HG02623 (cell line): Measurements from ENCODE around the gene SERPINE1.
"Not testable (repeated sequence)": the region's sequence is repeated elsewhere in the genome, so short reads cannot be mapped to it uniquely, and the experiment has no call there.

Experiments
- ATAC-seq: cut with Tn5 transposase; IDR thresholded peaks from one replicate; pipeline ENCODE4 v1.9.1; 2021; ENCODE audit warnings: moderate library complexity; ENCODE audit not compliant: unreplicated experiment

Gene SERPINE1

DNA sequence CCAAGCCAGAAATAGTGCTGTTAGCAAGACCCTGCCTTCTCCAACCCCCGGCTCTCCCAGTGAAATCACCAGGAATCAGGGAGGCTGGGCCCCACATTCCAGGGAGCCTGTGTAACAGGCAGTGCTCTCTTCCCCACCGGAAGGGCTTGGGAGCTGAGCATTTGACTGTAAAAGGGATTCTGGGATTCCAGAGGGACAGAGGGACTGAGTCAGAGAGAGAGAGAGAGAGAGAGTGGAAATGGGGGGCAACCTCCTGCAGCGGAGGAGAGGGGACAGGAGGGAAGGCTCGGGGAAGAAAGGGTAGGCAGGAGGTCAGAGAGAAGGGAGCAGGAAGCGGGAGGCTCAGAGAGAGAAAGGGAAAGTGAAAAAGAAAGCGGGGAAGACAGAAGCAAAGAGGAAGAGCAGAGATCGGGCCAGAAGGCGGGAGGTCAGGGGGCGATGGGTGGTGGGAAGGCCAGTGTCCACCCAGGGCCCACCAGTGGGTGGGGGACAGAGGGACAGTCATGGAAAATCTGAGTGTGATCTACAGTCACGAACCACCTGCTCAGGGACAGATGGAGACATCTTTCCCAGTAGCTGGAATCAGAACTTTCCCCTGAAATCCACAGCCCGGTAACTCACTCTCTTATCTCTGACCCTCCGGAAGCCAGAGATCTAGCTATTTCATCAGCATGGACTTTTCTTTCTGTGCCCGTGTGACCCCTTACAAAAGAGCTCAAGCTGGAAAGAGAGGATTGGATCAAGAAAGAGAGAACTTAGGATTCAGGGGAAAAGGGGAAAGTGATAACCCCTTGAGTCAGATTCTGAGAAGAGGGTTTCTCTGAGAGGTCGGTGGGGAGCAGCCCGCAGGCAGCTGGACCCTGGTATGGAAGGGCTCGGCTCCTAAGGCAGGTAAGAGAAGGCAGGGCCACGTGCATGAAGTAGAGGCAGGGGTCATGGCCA, 4.6 kb upstream of the SERPINE1 start:
- no peak for ATAC-seq

DNA sequence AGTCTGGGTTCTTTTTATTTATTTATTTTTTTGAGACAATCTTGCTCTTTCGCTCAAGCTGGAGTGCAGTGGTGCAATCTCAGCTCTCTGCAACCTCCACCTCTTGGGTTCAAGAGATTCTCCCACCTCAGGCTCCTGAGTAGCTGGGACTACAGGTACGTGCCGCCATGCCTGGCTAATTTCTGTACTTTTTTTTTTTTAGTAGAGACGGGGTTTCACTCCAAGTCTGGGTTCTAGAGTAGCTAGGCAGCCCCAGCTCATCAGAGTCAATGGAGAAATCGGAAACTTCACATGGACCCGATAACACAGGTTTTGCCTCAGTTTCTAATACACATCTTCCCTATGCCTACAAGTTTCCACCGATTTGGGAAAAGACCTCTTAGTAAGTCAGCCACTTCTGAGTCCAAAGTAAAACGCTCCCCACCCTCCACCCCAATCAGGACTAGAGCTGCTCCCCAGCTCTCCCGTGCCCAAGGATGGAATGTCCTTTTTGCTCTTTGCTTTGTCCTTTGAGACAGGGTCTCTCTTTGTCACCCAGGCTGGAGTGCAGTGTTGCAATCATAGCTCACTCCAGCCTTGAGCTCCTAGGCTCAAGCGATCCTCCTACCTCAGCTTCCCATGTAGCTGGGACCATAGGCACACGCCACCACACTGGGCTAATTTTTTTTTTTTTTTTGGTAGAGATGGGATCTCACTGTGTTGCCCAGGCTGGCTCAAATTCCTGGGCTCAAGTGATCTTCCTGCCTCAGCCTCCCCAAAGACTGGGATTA, 3.8 kb upstream of the SERPINE1 start:
- no peak for ATAC-seq

DNA sequence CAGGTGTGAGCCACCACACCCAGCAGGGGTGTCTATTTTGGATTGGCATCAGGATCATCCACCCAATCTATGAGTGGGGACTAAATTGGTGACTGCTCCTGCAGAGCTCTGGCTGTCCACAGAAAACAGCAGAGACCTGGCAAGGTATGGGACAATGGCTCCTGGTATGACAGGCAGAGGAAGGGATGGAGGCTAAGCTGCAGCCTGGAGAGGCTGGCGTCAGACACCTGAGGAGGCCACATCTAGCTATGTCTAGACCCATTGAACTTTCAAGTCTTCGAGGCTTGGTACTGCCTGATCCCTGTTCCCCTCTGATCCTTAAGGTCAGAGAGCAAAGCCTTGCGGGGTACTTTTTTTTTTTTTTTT, 3.2 kb upstream of the SERPINE1 start:
- no peak for ATAC-seq

DNA sequence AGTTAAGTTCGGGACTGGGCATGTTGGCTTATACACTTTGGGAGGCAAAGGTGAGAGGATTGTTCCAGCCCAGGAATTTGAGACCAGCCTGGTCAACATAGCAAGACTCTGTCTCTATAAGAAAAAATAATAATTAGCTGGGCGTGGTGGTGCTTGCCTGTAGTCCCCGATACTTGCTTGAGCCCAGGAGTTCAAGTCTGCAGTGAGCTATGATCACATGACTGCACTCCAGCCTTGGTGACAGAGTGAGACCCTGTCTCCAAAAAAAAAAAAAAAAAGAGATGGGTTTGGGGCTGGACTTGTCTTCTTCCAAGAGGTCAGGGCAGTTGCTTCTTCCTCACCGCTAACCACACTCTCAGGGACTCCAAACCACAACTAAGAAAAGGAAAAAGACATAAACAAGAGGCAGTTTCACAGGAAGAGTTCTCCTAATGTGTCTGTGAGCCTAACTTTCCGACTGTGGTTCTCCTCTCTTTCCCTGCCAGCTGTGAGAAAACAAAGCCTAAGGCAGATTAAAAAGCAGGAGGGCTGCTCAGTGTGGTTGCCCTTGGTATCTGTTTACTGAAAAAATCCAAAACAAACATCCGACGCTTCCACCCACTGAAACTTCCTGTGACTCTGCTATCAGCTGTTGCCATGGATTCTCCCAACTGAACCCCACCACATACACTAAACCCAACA, 2.4 kb upstream of the SERPINE1 start:
- ATAC-seq, result no peak

DNA sequence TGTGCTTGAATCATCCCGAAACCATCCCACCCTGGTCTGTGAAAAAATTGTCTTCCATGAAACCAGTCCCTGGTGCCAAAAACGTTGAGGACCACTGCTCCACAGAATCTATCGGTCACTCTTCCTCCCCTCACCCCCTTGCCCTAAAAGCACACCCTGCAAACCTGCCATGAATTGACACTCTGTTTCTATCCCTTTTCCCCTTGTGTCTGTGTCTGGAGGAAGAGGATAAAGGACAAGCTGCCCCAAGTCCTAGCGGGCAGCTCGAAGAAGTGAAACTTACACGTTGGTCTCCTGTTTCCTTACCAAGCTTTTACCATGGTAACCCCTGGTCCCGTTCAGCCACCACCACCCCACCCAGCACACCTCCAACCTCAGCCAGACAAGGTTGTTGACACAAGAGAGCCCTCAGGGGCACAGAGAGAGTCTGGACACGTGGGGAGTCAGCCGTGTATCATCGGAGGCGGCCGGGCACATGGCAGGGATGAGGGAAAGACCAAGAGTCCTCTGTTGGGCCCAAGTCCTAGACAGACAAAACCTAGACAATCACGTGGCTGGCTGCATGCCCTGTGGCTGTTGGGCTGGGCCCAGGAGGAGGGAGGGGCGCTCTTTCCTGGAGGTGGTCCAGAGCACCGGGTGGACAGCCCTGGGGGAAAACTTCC, 784 bp upstream of the SERPINE1 start:
- no peak for ATAC-seq

DNA sequence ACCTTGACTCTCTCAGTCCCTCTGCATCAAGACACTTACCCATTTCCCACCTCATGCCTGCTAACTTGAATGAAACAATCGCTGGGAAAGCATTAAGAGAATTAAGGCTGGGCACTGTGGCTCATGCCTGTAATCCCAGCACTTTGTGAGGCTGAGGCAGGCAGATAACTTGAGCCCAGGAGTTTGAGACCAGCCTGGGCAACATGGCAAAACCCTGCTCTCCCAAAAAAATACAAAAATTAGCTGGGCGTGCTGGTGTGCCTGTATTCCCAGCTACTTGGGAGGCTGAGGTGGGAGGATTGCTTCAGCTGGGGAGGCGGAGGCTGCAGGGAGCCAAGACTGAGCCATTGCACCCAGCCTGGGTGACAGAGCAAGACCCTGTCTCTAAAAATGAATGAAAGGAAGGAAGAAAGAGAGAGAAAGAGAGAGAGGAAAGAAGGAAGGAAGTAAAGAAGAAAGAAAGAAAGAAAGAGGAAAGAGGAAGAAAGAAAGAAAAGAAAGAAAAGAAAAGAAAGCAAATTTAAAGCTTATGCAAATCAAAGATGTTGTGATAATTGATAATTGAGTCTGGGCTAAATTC, 646 bp downstream of the SERPINE1 start:
- ATAC-seq, result no peak

DNA sequence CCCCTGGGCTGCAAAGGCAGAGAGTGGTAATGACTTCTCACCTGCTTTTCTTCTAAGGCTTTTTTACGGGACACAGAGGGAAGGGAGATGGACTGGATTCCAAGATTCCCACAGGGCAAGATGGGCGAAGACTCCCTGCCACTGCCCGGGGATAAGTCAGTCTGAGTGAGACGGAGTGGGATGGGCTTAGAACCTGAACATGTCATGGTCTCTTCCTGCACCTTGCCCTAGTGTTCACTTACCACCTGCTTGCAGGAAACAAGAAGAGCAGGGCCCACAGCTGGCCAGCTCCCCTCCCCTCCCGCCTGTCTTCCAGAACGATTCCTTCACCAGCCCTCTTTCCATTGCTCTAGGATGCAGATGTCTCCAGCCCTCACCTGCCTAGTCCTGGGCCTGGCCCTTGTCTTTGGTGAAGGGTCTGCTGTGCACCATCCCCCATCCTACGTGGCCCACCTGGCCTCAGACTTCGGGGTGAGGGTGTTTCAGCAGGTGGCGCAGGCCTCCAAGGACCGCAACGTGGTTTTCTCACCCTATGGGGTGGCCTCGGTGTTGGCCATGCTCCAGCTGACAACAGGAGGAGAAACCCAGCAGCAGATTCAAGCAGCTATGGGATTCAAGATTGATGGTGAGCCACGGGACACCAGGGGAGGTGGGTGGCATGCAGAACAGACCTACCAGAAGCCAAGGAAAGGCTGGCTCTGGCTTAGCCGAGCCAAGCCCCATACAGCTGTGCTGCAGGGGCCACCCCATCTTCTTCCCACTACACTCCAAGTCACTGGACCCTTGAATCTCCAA, 1.3 kb downstream of the SERPINE1 start:
- ATAC-seq, result no peak

DNA sequence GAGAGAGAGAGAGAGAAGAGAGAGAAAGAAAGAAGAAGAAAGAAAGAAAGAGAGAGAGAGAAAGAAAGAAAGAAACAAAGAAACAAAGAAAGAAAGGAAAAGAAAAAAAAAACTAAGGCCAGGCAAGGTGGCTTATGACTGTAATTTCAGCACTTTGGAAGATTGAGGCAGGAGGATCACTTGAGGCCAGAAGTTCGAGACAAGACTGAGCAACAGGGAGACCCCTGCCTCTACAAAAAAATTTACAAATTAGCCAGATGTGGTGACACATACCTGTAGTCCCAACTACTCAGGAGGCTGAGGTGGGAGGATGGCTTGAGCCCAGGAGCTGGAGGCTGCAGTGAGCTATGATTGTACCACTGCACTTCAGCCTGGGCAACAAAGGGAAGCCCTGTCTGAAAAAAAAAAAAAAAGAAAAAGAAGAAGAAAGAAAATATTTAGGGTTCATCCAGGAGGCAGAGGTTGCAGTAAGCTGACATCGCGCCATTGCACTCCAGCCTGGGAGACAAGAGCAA, 2.8 kb downstream of the SERPINE1 start:
- no peak for ATAC-seq

DNA sequence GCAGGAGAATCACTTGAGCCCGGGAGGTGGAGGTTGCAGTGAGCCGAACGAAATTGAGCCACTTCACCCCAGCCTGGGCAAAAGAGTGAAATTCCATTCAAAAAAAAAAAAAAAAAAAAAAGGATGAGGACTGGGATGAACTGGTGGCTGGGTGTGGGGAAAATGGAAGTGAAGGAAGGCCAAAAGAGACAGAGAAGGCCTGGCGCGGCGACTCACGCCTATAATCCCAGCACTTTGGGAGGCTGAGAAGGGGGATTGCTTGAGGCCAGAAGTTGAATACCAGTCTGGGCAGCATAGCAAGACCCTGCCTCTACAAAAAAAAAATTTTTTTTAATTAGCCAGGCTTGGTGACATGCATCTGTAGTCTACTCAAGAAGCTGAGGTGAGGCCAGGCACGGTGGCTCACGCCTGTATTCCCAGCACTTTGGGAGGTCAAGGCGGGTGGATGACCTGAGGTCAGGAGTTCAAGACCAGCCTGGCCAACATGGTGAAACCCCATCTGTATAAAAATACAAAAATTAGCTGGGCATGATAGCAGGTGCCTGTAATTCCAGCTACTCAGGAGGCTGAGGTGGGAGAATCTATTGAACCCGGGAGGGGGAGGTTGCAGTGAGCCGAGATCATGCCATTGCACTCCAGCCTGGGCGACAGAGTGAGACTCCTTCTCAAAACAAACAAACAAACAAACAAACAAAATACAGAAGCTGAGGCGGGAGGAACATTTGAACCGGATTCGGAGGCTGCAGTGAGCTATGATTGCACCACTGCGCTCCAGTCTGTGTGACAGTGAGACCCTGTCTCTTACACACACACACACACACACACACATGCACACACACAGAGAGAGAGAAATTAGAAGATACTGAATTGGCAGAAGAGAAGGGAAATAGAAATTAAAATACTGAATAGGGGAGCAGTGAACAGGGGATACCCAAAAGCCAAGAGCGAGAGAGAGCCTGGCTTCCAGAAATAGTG, 6.0 kb downstream of the SERPINE1 start:
- not testable (repeated sequence) for ATAC-seq

DNA sequence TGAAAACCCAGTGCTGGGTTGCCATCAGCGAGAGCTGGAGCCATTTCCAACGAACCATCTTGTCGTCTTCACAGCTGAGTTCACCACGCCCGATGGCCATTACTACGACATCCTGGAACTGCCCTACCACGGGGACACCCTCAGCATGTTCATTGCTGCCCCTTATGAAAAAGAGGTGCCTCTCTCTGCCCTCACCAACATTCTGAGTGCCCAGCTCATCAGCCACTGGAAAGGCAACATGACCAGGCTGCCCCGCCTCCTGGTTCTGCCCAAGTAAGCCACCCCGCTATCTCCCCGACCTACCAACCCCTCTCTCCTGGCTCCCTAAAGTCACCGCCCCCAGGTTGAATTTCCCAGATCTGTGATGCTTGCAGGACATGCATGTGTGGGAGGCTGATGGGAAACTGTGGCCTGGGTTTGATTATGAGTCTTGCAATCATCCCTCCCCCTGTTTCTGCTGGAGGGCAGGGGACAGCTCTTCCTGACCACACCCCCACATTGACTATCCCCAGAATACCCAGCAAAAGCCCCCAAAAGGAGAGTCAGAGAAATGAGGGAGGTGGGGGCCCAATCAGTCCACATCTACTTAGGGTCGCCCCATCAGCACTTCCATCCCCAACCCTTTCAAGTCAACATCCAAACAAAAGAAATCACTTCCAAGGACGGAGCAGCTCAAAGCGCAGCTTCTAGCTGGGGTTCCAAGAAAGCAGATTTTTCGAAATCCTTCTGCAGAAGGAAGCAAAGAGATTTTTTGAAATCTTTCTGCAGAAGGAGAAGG, 6.9 kb downstream of the SERPINE1 start:
- no peak for ATAC-seq

DNA sequence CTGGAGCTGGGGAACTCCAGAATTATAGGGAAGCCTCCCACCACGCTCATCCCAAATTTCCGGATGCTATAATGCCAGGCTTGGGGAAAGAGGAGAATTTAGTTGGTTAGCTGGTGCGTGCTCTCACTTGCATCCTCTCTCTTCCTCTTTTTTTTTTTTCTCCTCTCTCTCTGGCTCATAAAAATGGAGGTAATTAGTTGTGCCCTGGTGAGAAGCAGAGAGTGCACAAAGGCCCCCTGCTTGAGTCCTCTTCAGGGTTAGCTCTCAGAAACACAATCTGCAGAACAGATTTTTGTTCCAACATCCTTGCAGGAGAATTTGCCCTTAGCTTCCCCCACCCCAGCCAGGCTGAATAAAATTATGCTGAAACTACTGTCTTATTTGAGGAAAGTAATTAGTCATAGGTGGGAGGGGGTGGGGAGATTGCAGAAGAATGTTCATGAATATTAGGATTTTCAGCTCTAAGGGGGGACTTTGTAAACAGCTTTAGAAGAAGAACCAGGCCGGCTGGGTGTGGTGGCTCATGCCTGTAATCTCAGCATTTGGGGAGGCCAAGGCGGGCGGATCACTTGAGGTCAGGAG, 7.6 kb downstream of the SERPINE1 start:
- ATAC-seq, result no peak

DNA sequence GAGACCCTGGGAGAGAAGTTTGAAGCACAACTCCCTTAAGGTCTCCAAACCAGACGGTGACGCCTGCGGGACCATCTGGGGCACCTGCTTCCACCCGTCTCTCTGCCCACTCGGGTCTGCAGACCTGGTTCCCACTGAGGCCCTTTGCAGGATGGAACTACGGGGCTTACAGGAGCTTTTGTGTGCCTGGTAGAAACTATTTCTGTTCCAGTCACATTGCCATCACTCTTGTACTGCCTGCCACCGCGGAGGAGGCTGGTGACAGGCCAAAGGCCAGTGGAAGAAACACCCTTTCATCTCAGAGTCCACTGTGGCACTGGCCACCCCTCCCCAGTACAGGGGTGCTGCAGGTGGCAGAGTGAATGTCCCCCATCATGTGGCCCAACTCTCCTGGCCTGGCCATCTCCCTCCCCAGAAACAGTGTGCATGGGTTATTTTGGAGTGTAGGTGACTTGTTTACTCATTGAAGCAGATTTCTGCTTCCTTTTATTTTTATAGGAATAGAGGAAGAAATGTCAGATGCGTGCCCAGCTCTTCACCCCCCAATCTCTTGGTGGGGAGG, 10.8 kb downstream of the SERPINE1 start:
- no peak for ATAC-seq

DNA sequence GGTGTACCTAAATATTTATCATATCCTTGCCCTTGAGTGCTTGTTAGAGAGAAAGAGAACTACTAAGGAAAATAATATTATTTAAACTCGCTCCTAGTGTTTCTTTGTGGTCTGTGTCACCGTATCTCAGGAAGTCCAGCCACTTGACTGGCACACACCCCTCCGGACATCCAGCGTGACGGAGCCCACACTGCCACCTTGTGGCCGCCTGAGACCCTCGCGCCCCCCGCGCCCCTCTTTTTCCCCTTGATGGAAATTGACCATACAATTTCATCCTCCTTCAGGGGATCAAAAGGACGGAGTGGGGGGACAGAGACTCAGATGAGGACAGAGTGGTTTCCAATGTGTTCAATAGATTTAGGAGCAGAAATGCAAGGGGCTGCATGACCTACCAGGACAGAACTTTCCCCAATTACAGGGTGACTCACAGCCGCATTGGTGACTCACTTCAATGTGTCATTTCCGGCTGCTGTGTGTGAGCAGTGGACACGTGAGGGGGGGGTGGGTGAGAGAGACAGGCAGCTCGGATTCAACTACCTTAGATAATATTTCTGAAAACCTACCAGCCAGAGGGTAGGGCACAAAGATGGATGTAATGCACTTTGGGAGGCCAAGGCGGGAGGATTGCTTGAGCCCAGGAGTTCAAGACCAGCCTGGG, 11.4 kb downstream of the SERPINE1 start:
- peak; percentile 63 for ATAC-seq

DNA sequence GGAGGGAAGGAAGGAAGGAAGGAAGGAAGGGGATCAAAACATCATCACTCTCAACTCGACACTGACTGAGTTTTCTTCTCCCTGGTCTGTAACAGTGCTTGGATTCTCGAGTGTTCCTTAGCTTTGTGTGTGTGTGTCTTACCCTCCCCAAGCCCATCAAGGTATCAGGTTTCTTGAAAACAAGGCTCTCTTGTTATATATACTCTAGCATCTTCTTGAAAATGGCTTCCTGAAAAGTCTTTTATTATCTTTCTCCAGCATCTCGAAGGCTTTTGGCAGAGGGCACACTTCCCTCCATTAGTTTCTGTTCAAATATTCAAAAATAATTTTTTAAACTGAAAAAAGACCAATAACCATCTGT, 13.4 kb downstream of the SERPINE1 start:
- ATAC-seq, result no peak

DNA sequence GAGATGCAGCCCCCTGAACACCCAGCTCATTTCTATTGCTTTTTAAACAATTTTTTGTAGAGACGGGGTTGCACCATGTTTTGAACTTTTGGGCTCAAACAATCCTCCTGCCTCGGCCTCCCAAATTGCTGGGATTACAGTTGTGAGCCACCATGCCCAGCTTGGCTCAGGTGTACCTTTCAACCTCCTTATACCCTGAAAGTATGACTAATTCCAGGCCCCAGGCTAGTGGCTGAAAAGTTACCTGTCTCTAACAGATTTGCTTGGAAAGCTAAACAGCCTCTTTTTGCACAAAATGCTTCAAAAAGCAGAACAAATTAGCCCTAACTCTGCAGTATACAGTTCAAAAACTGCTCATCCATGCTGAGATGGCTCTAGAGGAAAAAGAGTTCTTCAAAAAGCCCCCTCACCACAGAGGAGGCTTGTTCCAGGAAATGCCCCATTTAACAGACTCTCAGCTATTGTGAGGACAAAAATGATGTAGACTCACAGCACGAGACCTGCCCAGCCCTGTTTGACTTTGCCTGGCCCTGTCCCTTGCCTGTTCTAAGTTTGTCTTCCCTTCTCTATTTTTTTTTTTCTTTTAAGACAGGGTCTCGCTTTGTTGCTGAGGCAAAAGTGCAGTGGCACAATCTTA, 14.0 kb downstream of the SERPINE1 start:
- ATAC-seq, result no peak
